GM12801 (cell line): ENCODE measurements around the gene NUDT14.

Source experiments
- TF ChIP-seq, protein P1 (sequence below): IDR thresholded peaks from one replicate; pipeline ENCODE4 v1.5.1; 2011; ENCODE audit warnings: control low read depth; ENCODE audit not compliant: insufficient read length; ENCODE audit errors: extremely low read depth

Gene NUDT14

DNA sequence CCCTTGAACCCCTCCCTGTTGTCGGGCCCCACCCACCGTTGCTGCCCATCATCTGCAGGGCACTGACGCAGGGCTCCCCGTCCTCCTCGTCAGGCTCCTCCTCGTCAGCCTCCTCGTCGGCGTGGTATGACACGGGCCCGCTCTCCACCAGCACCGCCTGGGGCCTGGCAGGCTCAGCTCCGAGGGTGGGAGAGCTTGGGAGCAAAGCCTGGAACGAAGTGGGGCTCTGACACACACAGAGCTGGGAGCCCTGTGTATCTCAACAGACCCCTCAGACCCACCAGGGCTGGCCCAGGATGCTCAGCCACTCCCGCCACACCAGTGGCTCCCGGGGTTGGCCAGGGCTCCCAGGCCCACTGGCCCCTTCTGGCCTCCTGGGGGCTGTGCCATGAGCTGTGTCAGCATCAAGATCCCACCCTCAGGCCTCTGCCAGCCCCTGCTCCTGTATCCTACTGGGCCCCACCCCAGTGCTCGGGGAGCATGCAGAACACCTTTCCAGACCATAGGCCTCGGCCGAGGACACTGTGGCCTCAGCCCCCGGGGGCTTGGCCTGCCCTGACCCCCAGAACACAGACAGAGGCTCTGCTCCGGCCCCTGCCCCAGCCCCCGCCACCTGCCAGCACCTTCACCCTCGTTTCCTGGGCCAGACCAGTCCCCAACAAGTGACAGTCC is 30.1 kb upstream of the NUDT14 start:
- TF ChIP-seq, protein P1, sequence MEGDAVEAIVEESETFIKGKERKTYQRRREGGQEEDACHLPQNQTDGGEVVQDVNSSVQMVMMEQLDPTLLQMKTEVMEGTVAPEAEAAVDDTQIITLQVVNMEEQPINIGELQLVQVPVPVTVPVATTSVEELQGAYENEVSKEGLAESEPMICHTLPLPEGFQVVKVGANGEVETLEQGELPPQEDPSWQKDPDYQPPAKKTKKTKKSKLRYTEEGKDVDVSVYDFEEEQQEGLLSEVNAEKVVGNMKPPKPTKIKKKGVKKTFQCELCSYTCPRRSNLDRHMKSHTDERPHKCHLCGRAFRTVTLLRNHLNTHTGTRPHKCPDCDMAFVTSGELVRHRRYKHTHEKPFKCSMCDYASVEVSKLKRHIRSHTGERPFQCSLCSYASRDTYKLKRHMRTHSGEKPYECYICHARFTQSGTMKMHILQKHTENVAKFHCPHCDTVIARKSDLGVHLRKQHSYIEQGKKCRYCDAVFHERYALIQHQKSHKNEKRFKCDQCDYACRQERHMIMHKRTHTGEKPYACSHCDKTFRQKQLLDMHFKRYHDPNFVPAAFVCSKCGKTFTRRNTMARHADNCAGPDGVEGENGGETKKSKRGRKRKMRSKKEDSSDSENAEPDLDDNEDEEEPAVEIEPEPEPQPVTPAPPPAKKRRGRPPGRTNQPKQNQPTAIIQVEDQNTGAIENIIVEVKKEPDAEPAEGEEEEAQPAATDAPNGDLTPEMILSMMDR, result no peak

DNA sequence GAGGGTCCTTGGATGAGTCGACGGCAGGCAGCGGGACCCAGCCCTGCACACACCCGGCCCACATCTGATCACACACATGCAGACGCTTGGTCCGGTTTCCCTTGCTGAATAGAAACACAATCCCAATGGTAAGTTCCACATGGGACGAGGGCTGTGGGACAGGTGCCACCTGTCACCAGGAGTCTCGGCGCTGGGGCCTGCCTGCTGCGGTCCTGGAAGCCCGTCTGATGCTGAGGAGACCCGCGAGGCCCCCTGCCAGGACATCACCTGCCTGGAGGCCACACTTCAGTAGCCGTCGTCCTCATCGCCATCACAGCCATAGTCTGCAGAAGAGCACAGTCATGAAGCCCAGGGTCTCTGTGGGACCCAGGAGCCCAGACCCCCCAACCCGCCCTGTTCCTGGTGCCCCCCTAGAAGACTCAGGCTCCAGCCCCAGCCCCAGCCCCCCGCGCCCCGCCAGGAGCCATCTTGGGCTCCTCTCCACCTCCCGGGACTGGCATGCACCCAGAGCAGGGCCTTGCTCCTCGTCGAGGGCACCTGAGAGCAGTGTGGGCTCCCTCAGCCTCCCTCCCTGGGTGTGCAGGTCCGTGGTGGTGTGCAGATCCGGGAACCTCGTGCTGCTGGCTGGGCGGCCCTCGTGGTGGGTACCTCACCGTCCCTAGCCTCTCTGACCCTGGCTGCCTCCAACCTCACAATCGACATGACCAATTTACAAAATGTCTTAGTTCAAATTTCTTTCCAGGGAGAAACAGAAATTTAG is 29.3 kb upstream of the NUDT14 start:
- TF ChIP-seq, protein P1, result no peak

DNA sequence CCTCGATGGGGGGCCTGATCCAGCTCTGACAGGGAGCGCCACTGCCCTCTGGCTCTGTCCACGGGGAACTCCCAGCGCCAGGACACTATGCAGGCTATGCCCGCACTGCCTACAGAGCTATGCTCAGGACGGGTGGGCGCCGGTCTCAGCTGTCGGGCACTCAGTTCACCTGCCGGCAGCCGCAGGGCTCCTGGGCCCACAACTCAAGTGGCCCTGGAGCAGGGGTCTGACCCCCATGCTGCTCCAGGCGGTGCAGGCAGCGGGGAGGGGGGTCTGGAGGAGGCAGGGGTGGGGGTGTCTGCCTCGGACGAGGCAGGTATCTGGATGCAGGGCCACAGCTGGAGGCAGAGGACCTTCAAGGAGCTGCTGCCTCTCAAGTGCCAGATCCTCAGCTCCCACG is 28.5 kb upstream of the NUDT14 start:
- TF ChIP-seq, protein P1, result no peak

DNA sequence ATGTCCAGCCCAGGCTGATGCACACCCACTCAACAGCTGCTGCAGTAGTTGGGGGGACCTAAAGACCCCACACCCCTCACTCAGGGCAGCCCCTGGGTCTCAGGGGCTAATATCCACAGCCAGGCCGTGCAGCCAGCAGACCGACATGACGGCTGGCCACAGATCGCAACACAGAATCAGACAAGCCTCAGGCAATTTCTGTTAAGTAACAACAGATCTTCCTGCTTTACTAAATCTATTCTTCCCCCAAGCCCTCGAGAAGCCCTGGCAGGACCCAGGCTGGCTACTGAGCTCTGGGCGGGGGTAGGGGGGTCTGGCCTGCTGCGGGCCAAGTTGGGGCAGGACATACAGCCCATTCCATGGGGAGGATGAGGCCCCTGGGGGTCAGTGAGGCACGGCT is 28.0 kb upstream of the NUDT14 start:
- TF ChIP-seq, protein P1, result no peak

DNA sequence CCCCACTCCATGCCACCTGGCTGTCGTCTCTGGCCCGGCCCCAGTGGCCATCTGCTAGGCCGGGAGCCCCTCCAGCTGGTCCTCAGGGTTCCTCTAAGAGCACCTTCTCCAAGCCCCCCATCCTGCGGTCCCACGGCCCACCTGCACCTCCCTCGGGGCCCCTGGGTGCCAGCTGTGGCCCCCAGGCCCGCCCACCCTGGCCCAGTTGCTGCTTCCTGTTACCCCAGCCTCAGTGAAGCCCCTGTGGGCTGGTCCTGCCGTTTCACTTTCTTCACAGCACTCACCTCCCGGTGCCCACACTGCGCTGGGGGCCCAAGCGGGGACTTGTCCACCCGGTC is 27.6 kb upstream of the NUDT14 start:
- TF ChIP-seq, protein P1, result no peak

DNA sequence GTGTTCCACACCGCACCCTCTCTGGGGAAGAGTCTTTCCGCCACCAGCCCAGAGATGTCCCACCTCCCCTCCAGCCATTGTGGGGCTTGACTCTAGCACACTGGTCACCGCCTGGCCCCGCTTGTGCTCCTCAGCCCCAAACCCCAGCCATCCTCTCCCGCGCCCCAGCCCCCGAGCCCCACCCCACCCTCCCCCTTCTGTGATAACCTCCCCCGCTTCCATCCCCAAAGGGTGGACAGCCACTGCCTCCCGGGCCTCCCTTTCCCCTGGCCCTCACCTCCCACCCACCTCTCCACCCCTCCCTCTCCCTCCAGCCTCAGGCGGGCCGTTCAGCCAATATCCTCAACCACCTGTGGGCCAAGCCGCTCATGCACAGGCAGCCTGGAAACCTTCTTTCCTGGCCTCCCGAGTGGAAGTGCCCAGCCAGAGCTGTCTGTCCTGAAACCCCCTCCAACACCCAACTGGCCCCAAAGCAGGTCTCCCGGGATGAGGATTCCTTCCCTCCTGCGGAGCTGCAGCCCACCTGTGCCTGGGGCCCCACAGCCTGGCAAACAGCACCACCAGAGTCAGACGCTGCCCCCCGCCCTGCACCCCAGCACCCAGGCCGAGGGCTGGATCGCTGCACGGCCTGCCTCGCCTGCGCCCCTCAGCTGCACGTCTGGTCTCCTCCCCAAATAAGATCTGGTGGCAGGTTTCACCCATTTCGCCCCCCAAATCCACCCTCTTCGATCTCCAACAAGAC is 27.1 kb upstream of the NUDT14 start:
- TF ChIP-seq, protein P1, result no peak

DNA sequence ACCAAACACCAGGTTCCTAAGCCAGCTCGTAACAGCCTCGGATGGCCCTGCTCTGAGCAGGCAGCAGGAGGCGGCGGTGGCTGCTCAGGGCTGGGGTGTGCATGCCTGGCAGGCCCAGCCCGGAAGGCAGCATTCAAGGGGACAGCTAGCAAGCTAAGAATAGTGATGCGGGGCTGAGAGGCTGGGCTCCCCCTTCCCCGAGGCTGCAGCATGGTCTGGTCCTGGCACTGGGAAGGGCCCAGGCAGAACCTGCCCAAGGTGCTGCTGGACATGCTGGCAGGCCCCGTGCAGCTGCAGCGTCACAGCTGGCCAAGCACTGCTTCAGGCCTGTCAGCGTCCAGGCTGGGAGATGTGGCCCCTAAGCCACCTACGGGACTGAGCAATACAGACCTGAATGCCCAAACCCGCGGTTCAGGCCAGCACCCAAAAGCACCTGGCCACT is 26.4 kb upstream of the NUDT14 start:
- TF ChIP-seq, protein P1, result no peak
